SK-N-SH (cell line): ENCODE results near the gene YBX2. TPM values are rescaled to one million over a fixed set of nuclear protein-coding genes. Genes with fewer than 3 reads are reported as not detected.
A peak's percentile ranks its signal among the peaks of the same experiment; 100 is the strongest.

ENCODE experiments used
- CTCF ChIA-PET: fragments of 300-600, 350-600 bp; formaldehyde crosslinking; extraction: SDS; loops from one replicate; lab custom pipeline; 2021; lab: Yijun Ruan, JAX
- POLR2A ChIA-PET: fragments of 350-600 bp; sonication (Branson Sonifier 250); formaldehyde crosslinking; extraction: SDS; loops from one replicate; lab custom pipeline; 2020; ENCODE audit warnings: antibody characterized with exemption, inconsistent platforms; lab: Yijun Ruan, JAX
- DNase-seq: peaks from one replicate; pipeline ENCODE4 v3.0.0; 2012
- H2AFZ ChIP-seq: fragments of 200-600 bp; sonication (generic); 2 replicates; pipeline ENCODE4 v1.8.1; 2016; ENCODE audit warnings: antibody characterized with exemption, mild to moderate bottlenecking, low read depth
- H3F3A ChIP-seq: fragments of 200-600 bp; sonication (generic); replicated peaks from 2 replicates; pipeline ENCODE3; 2016; ENCODE audit warnings: antibody characterized with exemption, mild to moderate bottlenecking; ENCODE audit not compliant: insufficient read depth
- H3K27ac ChIP-seq, 2 experiments: fragments of 200-500 bp in 1 of 2; fragments of 200-600 bp in 1 of 2; sonication (Bioruptor generic) in 1 of 2; sonication (generic), shearing (Covaris generic) in 1 of 2; 2 replicates each; pipeline versions ENCODE4 v1.5.1 to v1.6.1; 2014 to 2016; ENCODE audit warnings: low read depth in 2 of 2, inconsistent platforms in 1 of 2, low read length in 1 of 2, mild to moderate bottlenecking in 1 of 2, mixed read lengths in 1 of 2
- H3K27me3 ChIP-seq: fragments of 200-600 bp; sonication (generic), shearing (Covaris generic); 2 replicates; pipeline ENCODE4 v1.6.1; 2016; ENCODE audit warnings: mixed run types; ENCODE audit not compliant: insufficient read depth
- H3K36me3 ChIP-seq, 2 experiments: fragments of 200-500 bp in 1 of 2; fragments of 200-600 bp in 1 of 2; sonication (Bioruptor generic) in 1 of 2; sonication (generic) in 1 of 2; replicated peaks in 1 of 2; 2 replicates each; pipeline versions ENCODE3 to v1.5.1; 2014 to 2016; ENCODE audit warnings: low read length in 1 of 2, mild to moderate bottlenecking in 1 of 2; ENCODE audit not compliant: insufficient read depth in 2 of 2, control insufficient read depth in 1 of 2
- H3K4me1 ChIP-seq, 2 experiments: fragments of 200-500 bp in 1 of 2; fragments of 200-600 bp in 1 of 2; sonication (Bioruptor generic) in 1 of 2; sonication (generic), shearing (Covaris generic) in 1 of 2; 2 replicates each; pipeline versions ENCODE4 v1.5.1 to v1.6.1; 2014 to 2016; ENCODE audit warnings: low read depth in 1 of 2, low read length in 1 of 2, mixed run types in 1 of 2; ENCODE audit not compliant: insufficient read depth in 2 of 2, control insufficient read depth in 1 of 2
- H3K4me2 ChIP-seq: fragments of 200-600 bp; sonication (generic), shearing (Covaris generic); 2 replicates; pipeline ENCODE4 v1.6.1; 2017; ENCODE audit warnings: mixed run types
- H3K4me3 ChIP-seq, 2 experiments: fragments of 200-500 bp in 1 of 2; fragments of 200-600 bp in 1 of 2; sonication (Bioruptor generic) in 1 of 2; sonication (generic), shearing (Covaris generic) in 1 of 2; 2 replicates each; pipeline versions ENCODE4 v1.5.1 to v1.8.1; 2014 to 2016; ENCODE audit warnings: low read depth in 2 of 2, inconsistent platforms in 1 of 2, low read length in 1 of 2, mild to moderate bottlenecking in 1 of 2, mixed read lengths in 1 of 2, moderate library complexity in 1 of 2
- H3K79me2 ChIP-seq: fragments of 200-600 bp; sonication (generic); 2 replicates; pipeline ENCODE4 v1.8.1; 2017; ENCODE audit warnings: mild to moderate bottlenecking; ENCODE audit not compliant: insufficient read depth
- H3K9ac ChIP-seq: fragments of 200-600 bp; sonication (generic); 2 replicates; pipeline ENCODE4 v1.6.1; 2017; ENCODE audit warnings: mixed run types
- H3K9me2 ChIP-seq: fragments of 200-600 bp; sonication (generic); 2 replicates; pipeline ENCODE4 v1.6.1; 2017; ENCODE audit warnings: mixed run types
- H3K9me3 ChIP-seq: fragments of 200-600 bp; sonication (generic); 2 replicates; pipeline ENCODE4 v1.6.1; 2017; ENCODE audit warnings: mixed run types, mild to moderate bottlenecking, moderate library complexity
- H4K20me1 ChIP-seq: fragments of 200-600 bp; sonication (generic); 2 replicates; pipeline ENCODE4 v1.6.1; 2017; ENCODE audit warnings: mild to moderate bottlenecking, mixed run types; ENCODE audit not compliant: insufficient read depth
- CHD2 ChIP-seq: fragments of 150-350 bp; IDR thresholded peaks from 2 replicates; pipeline ENCODE4 v1.6.1; 2018; ENCODE audit warnings: low read length; ENCODE audit not compliant: partially characterized antibody
- FOXJ3 ChIP-seq: sonication (generic); formaldehyde crosslinking; IDR thresholded peaks from 2 replicates; pipeline ENCODE4 v1.5.1; 2020; ENCODE audit warnings: mild to moderate bottlenecking, missing genetic modification reagents
- GABPA ChIP-seq: IDR thresholded peaks from 2 replicates; pipeline ENCODE4 v1.4.0; 2012; ENCODE audit warnings: low read depth, mild to moderate bottlenecking
- MAX ChIP-seq: IDR thresholded peaks from 2 replicates; pipeline ENCODE4 v1.4.0; 2012; ENCODE audit warnings: low read depth
- MXI1 ChIP-seq: IDR thresholded peaks from 2 replicates; pipeline ENCODE4 v1.6.1; 2012; ENCODE audit warnings: mild to moderate bottlenecking, low read depth, low read length, improper control_type of control experiment
- PBX3 ChIP-seq: IDR thresholded peaks from 2 replicates; pipeline ENCODE4; 2012
- SIN3A ChIP-seq: IDR thresholded peaks from 2 replicates; pipeline ENCODE4 v1.6.1; 2012; ENCODE audit warnings: low read depth, mild to moderate bottlenecking, low read length, moderate library complexity, borderline replicate concordance
- TAF1 ChIP-seq: IDR thresholded peaks from 2 replicates; pipeline ENCODE4 v1.6.1; 2012; ENCODE audit warnings: low read depth, mild to moderate bottlenecking, low read length, moderate library complexity, borderline replicate concordance
- USF2 ChIP-seq: fragments of 150-350 bp; IDR thresholded peaks from 2 replicates; pipeline ENCODE4 v1.6.1; 2017; ENCODE audit warnings: antibody characterized with exemption, low read length, low read depth, borderline replicate concordance
- YY1 ChIP-seq: IDR thresholded peaks from 2 replicates; pipeline ENCODE4 v1.4.0; 2012; ENCODE audit warnings: low read depth, mild to moderate bottlenecking
- ZBTB33 ChIP-seq: IDR thresholded peaks from 2 replicates; pipeline ENCODE4 v1.4.0; 2012; ENCODE audit warnings: low read depth, borderline replicate concordance
- WGBS: methylation state at CpG from one replicate; pipeline ENCODE4 v1.1.6; 2017; ENCODE audit warnings: low lambda C conversion rate; 5-methylcytosine and 5-hydroxymethylcytosine counted together
- polyA plus RNA-seq, 3 experiments: library from polyadenylated mRNA; depleted of rRNA; stranded (reverse); fragments of >200 nt; gene quantifications; 2 replicates each; pipeline ENCODE4 v1.2.3, GENCODE V29; 2012

The YBX2 gene
- polyA plus RNA-seq, 1 of the 3 experiments (the other 2 are of a cell fraction) = 0.54 TPM

GRCh38 chr17:7308625-7309433 is 14.4 kb upstream of the YBX2 start (continued):
- TF ChIP-seq YY1 (no peak), PBX3 (no peak), MXI1 (peak; percentile 2; the same call in 1 of the 2 replicates), USF2 (no peak), ZBTB33 (no peak), FOXJ3 (CRISPR knock-in tag) (no peak)

- CTCF ChIA-PET = interaction anchor here (0.9 to 2.6 kb wide), 4 partner anchors 12 to 94 kb away, joined by 3 to 7 read pairs (median 6); partner anchors contain the start of gene SLC2A4
- peak; percentile 68 for DNase-seq
- Histone ChIP-seq H3K4me2 (peak overlapping the region; percentile 90), H3K4me3 (peak overlapping the region; percentile 76 to 79), H3K27ac (peak overlapping the region; percentile 83 to 91), H4K20me1 (peaks cover 46% of the 10 kb centered on the region), H3K79me2 (peaks cover 52% of the 10 kb centered on the region), H3K36me3 (peaks cover 32 to 36% of the 10 kb centered on the region in 2 experiments), H3K27me3 (no peaks in the 10 kb centered on the region), H3K9me3 (no peaks in the 10 kb centered on the region), H3K4me1 (peaks cover 17 to 25% of the 10 kb centered on the region in 2 experiments), H3K9me2 (no peaks in the 10 kb centered on the region), H3K9ac (peak overlapping the region; percentile 93), H2AFZ (no peak overlapping the region), H3F3A (peaks cover 50% of the 10 kb centered on the region)
- TF ChIP-seq TAF1 (no peak), MAX (peak; percentile 78), SIN3A (0 out of 2 replicates have a peak, but pooled peaks have one; percentile 1), CHD2 (peak; percentile 51), MXI1 (peak; percentile 93), GABPA (peak; percentile 9; the same call in 1 of the 2 replicates)
- POLR2A ChIA-PET = no interaction called here
- WGBS = 2% methylated on average over 27 of the region's 104 CpGs
These were observed 13.5 kb upstream of the YBX2 start for GRCh38 chr17:7307686-7308624.
